GM20431 (cell line): Measurements from ENCODE around the gene DNMT3A.

Source experiments
- in situ Hi-C: fragments of 300-500 bp; cut with MseI, MboI; formaldehyde crosslinking; loops from one replicate; pipeline ENCODE4 v1.15.0; 2020; ENCODE audit warnings: low sequenced_read_pairs; ENCODE audit not compliant: unreplicated experiment

The DNMT3A gene

GRCh38 chr2:25330273-25330672 lies 11.5 kb downstream of the DNMT3A start:
- in situ Hi-C loops = no loop called here

- in situ Hi-C loops = no loop called here
These were observed 13.3 kb downstream of the DNMT3A start for GRCh38 chr2:25328152-25329085.

- in situ Hi-C loops = no loop called here
These were observed 15.3 kb downstream of the DNMT3A start for GRCh38 chr2:25326326-25327013.

GRCh38 chr2:25324905-25325592 lies 16.7 kb downstream of the DNMT3A start:
- in situ Hi-C loops = no loop called here

GRCh38 chr2:25324251-25324650 lies 17.5 kb downstream of the DNMT3A start:
- in situ Hi-C loops = no loop called here

- in situ Hi-C loops = no loop called here
These were observed 18.0 kb downstream of the DNMT3A start for GRCh38 chr2:25323610-25324189.

- in situ Hi-C loops = no loop called here
These were observed 18.6 kb downstream of the DNMT3A start for GRCh38 chr2:25323042-25323514.

- in situ Hi-C loops = no loop called here
These were observed 19.4 kb downstream of the DNMT3A start for GRCh38 chr2:25322312-25322711.

GRCh38 chr2:25320077-25320476 lies 21.6 kb downstream of the DNMT3A start:
- in situ Hi-C loops = no loop called here

- in situ Hi-C loops = no loop called here
These were observed 25.6 kb downstream of the DNMT3A start for GRCh38 chr2:25316101-25316500.

GRCh38 chr2:25315316-25315680 lies 26.4 kb downstream of the DNMT3A start:
- in situ Hi-C loops = no loop called here

GRCh38 chr2:25314514-25315315 lies 27.0 kb downstream of the DNMT3A start:
- in situ Hi-C loops = no loop called here

- in situ Hi-C loops = no loop called here
These were observed 27.8 kb downstream of the DNMT3A start for GRCh38 chr2:25313711-25314513.

GRCh38 chr2:25312958-25313710 lies 28.6 kb downstream of the DNMT3A start:
- in situ Hi-C loops = no loop called here

- in situ Hi-C loops = no loop called here
These were observed 29.7 kb downstream of the DNMT3A start for GRCh38 chr2:25311865-25312575.

- in situ Hi-C loops = no loop called here
These were observed 30.5 kb downstream of the DNMT3A start for GRCh38 chr2:25310965-25311864.

GRCh38 chr2:25310709-25310964 lies 31.1 kb downstream of the DNMT3A start:
- in situ Hi-C loops = no loop called here
